Adrenal gland (tissue), 12 donors: ENCODE measurements around the gene PRDM11. TPM values are rescaled to one million over a fixed set of nuclear protein-coding genes. Genes with fewer than 3 reads are reported as not detected.
A peak's percentile ranks its signal among the peaks of the same experiment; 100 is the strongest.

Experiments
- DNase-seq, 7 donors: peaks; one replicate each; pipeline ENCODE4 v3.0.0-alpha.2; 2019 to 2020
- H3K27ac ChIP-seq, 5 donors: fragments of 200-600 bp; sonication (generic) in 4 of 5; 1 replicate in 3 of 5; 2 replicates in 2 of 5; pipeline versions ENCODE4 v1.5.1 to v1.8.0; 2016 to 2020; ENCODE audit warnings: mild to moderate bottlenecking in 1 of 5
- H3K27me3 ChIP-seq: fragments of 200-600 bp; 2 replicates; pipeline ENCODE4 v1.8.0; 2021
- H3K36me3 ChIP-seq, 2 donors: fragments of 200-600 bp; replicated peaks in 1 of 2; 1 replicate in 1 of 2; 2 replicates in 1 of 2; pipeline versions ENCODE4 v1.5.1 to v1.8.0; 2018 to 2022
- H3K4me1 ChIP-seq, 2 donors: fragments of 200-600 bp; replicated peaks in 1 of 2; 1 replicate in 1 of 2; 2 replicates in 1 of 2; pipeline versions ENCODE4 v1.5.1 to v1.8.0; 2018 to 2021
- H3K4me3 ChIP-seq, 4 donors: fragments of 200-600 bp; sonication (generic) in 3 of 4; one replicate each; pipeline ENCODE4 v1.5.1; 2016 to 2018
- H3K9me3 ChIP-seq, 3 donors: fragments of 200-600 bp; sonication (generic) in 1 of 3; replicated peaks in 1 of 3; 1 replicate in 2 of 3; 2 replicates in 1 of 3; pipeline versions ENCODE4 v1.5.1 to v1.8.0; 2016 to 2021
- POLR2A ChIP-seq, 2 donors: fragments of 450-650 bp; IDR thresholded peaks; one replicate each; pipeline ENCODE4 v1.6.1; 2017; ENCODE audit warnings: antibody characterized with exemption in 2 of 2, mild to moderate bottlenecking in 2 of 2, moderate library complexity in 1 of 2
- WGBS, 4 donors: extraction: QIAGEN DNeasy Blood & Tissue Kit in 2 of 4; methylation state at CpG; one replicate each; pipeline versions ENCODE4 v1.1.5 to v1.1.7; 2013 to 2017; 5-methylcytosine and 5-hydroxymethylcytosine counted together
- intact Hi-C, 2 donors: fragments of 100-400 bp; cut with DNase I; formaldehyde crosslinking; loops; one replicate each; pipeline versions ENCODE4 v1.14.1 to v1.15.0; 2022 to 2023
- polyA plus RNA-seq, 3 donors: library from polyadenylated mRNA; stranded (reverse); fragments of 200-250 nt in 2 of 3; fragments of 350-450 nt in 1 of 3; fragmentation: Illumina TruSeq in 1 of 3; extraction: RNeasy Lipid Tissue Mini Kit (QIAGEN cat#74804) in 1 of 3; gene quantifications; one replicate each; pipeline ENCODE4 v1.2.3, GENCODE V29; 2013 to 2014
- total RNA-seq, 9 donors: library from RNA; depleted of rRNA in 4 of 9; stranded (reverse); fragments of >200 nt in 4 of 9; fragments of 120-200 nt in 1 of 9; fragmentation: NEBNext Ultra II Directional in 1 of 9; extraction: Animal tissue kit (Norgen Biotek cat#: 25700) in 1 of 9; gene quantifications; one replicate each; pipeline versions ENCODE4 v1.1.0 to v1.2.4, GENCODE V29; 2013 to 2023
- TF ChIP-seq, protein P1 (sequence below), 6 experiments: fragments of 450-650 bp in 4 of 6; fragments of 200-600 bp in 2 of 6; sonication (generic) in 1 of 6; IDR thresholded peaks; 1 replicate in 5 of 6; 2 replicates in 1 of 6; pipeline versions ENCODE4 v1.5.1 to v1.8.0; 2016 to 2021; ENCODE audit warnings: antibody characterized with exemption in 6 of 6, mild to moderate bottlenecking in 2 of 6, moderate library complexity in 1 of 6
- donor health status: healthy with polysubstance abuse.
- donor health status: Bipolar disorder and iron deficiency.
- donor health status: DM: yes; HTN: yes; CAD: no.
- donor health status: DM: no; HTN: no; CAD: no.
- donor health status: DM: no; HTN: no; CAD: no.
- donor health status: DM: yes; HTN: yes; CAD: no.

PRDM11 gene
- total and polyA plus RNA-seq, 12 donors, result 3.3 to 16.9 (median 11.9) TPM

DNA sequence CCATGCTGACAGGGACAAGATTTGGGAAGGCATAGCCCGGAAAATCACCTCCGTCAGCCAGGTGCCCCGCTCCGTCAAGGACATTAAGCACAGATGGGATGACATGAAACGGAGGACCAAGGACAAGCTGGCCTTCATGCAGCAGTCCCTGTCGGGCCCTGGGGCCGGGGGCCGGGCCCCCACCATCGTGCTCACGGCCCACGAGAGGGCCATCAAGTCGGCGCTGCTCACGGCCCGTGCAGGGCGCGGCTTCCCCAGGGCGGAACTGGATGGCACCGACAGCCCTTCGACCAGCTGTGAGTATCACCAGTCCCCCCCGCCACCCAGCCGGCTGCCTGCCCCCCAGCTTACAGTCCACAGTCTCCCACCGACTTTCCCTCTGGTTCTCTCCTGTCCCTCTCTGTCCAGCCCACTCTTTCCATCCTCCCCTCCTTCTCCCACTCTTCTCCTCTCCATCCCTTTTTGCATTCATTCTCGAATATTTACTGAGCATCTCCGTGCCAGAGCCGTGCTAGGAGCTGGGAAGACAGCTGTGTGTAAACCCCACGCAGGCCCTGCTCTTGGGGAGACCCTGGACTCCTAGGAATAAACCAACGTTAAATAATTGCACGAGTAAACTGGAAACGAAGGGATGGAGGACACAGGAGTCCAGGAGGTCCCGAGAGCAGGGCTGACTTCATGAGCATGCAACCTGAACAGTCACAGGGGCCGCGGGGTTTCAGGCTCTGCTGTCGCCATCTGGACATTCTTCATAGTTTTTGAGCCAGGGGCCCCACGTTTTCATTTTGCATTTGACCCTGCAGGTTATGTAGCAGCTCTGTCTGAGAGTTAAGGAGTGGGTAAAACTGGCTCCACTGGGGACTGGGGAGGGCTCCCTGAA lies 62.8 kb downstream of the PRDM11 start:
- TF ChIP-seq, protein P1, sequence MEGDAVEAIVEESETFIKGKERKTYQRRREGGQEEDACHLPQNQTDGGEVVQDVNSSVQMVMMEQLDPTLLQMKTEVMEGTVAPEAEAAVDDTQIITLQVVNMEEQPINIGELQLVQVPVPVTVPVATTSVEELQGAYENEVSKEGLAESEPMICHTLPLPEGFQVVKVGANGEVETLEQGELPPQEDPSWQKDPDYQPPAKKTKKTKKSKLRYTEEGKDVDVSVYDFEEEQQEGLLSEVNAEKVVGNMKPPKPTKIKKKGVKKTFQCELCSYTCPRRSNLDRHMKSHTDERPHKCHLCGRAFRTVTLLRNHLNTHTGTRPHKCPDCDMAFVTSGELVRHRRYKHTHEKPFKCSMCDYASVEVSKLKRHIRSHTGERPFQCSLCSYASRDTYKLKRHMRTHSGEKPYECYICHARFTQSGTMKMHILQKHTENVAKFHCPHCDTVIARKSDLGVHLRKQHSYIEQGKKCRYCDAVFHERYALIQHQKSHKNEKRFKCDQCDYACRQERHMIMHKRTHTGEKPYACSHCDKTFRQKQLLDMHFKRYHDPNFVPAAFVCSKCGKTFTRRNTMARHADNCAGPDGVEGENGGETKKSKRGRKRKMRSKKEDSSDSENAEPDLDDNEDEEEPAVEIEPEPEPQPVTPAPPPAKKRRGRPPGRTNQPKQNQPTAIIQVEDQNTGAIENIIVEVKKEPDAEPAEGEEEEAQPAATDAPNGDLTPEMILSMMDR (IDR thresholded peaks at IDR 0.05), result no peak
- TF ChIP-seq POLR2A (IDR thresholded peaks at IDR 0.05), result no peak
- Histone ChIP-seq H3K4me3 (no peak overlapping the region), H3K36me3 (peaks cover 0 to 14% of the 10 kb centered on the region in 2 donors), H3K4me1 (peaks cover 0 to 11% of the 10 kb centered on the region in 2 donors), H3K9me3 (no peaks in the 10 kb centered on the region), H3K27me3 (no peaks in the 10 kb centered on the region), H3K27ac (peak overlapping the region in 4 of 5 donors; percentile 0 to 91 (median 57))
- 72 to 78% (median 75%) methylated on average over 26 to 35 of the region's 35 CpGs for WGBS, 4 donors
- DNase-seq, result no peak
- intact Hi-C loops, result no loop called here

DNA sequence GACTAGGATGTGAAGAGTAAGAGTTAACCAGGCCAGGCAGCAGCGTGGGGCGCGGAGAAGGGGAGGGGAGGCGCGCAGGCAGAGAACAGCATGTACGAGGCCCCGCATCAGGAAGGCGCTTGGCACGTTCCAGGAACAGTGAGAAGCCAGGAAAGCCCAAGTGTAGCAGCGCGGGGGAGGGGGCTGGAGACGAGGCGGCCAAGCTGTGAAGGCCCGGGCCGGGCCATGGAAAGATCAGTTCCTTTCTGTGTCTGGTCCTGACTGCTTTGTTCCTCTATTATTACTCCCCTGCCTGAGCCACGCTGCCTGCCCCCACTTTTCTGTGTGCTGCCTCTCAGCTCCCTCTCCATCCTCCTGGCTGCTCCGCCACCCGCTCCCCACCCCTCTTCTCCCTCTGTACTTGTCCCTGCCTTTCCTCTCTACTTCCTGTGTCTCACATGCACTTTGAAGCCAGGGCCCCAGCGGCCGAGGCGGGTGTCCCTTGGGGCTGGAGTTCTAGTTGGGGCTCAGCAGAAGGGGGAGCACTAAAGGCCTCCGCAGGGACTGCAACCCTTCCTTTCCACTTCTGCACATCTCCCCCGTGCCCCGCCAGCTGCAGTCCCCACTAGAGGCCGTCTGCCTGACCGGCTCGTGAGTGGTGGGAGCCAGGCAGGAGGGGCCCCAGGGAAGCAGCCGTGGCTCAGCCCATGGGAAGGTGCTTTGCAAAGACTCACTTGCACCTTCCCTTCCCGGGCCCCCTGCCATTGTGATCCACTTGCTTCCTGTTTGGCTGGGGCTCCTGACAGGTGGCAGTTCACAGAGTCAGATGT lies 63.7 kb downstream of the PRDM11 start:
- peak; percentile 55 to 95 (median 69) for DNase-seq
- Histone ChIP-seq H3K27ac (peak overlapping the region; percentile 21 to 91 (median 44)), H3K9me3 (no peaks in the 10 kb centered on the region), H3K36me3 (peaks cover 0 to 14% of the 10 kb centered on the region in 2 donors), H3K27me3 (no peaks in the 10 kb centered on the region), H3K4me1 (peaks cover 0 to 11% of the 10 kb centered on the region in 2 donors), H3K4me3 (no peak overlapping the region)
- TF ChIP-seq, protein P1 (IDR thresholded peaks at IDR 0.05), result no peak
- no peak for TF ChIP-seq POLR2A (IDR thresholded peaks at IDR 0.05)
- intact Hi-C loops, result no loop called here
- WGBS, 4 donors, result 50 to 70% (median 53%) methylated on average over 28 to 29 of the region's 29 CpGs

DNA sequence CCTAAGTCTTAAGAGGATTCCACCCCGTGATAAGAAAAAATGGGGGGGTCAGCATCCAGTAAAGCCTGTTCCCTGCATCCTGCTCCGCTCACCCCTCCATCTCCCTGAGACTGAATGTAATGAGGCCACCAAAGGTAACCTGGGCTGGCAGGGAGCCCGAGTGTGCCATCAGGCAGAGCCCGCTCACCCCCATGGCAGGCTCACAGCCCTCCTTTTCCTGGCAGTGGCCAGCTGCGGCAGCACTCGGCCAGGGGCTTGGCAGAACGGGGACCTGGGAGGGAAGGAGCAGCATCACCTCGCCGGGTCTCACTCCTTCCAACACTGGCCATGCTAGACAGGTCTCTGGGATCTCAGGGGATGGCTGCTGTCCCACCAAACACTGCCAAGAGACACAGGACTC lies 64.4 kb downstream of the PRDM11 start:
- H3K27me3 ChIP-seq, result no peaks in the 10 kb centered on the region
- H3K27ac ChIP-seq, result peak overlapping the region in 4 of 5 donors; percentile 28 to 91 (median 62)
- peak in 2 of 7 donors; percentile 27 to 73 for DNase-seq
- peaks cover 0 to 11% of the 10 kb centered on the region in 2 donors for H3K4me1 ChIP-seq
- WGBS, 4 donors, result 82 to 97% (median 85%) methylated on average over 2 to 9 of the region's 9 CpGs
- H3K36me3 ChIP-seq, result peaks cover 0 to 14% of the 10 kb centered on the region in 2 donors
- no peaks in the 10 kb centered on the region for H3K9me3 ChIP-seq
- intact Hi-C loops, result no loop called here
- no peak for TF ChIP-seq POLR2A (IDR thresholded peaks at IDR 0.05)
- TF ChIP-seq, protein P1 (IDR thresholded peaks at IDR 0.05), result no peak
- no peak overlapping the region for H3K4me3 ChIP-seq

DNA sequence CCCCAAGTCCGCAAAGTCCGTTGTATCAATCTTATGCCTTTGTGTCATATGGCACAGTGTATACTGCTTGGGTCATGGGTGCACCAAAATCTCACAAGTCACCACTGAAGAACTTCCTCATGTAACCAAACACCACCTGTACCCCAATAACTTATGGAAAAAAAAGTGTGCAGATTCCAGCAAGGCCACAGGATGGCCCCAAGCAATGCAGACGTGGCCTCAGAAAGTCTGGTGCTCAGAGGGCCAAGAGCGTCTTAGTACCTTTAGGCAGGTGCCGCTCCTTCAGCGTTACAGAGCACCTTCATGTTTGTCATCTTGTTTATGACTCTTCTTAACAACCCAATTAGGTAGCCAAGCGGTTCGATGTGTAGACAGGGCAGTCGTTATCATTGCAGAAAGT lies 65.3 kb downstream of the PRDM11 start:
- Histone ChIP-seq H3K9me3 (no peaks in the 10 kb centered on the region), H3K4me1 (peaks cover 0 to 11% of the 10 kb centered on the region in 2 donors), H3K27ac (no peak overlapping the region), H3K36me3 (peaks cover 0 to 14% of the 10 kb centered on the region in 2 donors), H3K27me3 (no peaks in the 10 kb centered on the region), H3K4me3 (no peak overlapping the region)
- no peak for TF ChIP-seq POLR2A (IDR thresholded peaks at IDR 0.05)
- TF ChIP-seq, protein P1 (IDR thresholded peaks at IDR 0.05), result no peak
- no peak for DNase-seq
- intact Hi-C loops, result no loop called here
- WGBS, 4 donors, result 93 to 95% (median 93%) methylated on average over 9 of the region's 9 CpGs
